ENCODE measurements around the gene LONP1.

The LONP1 gene

DNA sequence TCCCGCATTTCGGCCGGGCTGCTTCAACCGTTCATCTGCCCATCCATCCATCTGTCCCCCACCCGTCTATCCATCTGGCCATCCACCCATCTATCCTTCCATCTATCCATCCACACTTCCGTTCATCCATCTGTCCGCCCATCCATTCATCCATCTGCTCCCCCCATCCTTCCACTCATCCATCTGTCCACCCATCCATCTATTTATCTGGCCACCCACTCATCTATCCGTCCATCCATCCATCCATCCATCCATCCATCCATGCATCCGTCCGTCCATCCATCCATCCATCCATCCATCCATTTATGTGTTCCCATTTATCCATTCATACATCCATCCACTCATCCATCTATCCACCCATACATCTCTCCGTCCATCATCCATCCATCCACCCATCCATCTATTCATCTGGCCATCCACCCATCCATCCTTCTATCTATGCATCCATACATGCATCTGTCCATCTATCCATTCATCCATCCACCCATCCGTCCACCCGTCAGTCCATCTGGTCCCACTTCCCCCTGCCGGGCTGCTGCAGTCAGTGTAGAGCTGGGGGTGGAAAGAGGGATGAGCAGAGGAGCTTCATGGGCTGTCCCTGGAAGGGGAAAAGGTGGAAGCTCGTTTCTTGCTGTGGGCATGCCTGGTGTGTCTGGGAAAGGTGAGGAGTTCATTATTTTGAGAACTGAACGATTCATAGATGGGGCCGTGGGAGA lies 38.4 kb downstream of the LONP1 start:
- no peak for DNase-seq (ENCODE audit: low read depth in 1 of 2, low spot score in 1 of 2)
- H3K27me3 ChIP-seq (ENCODE audit: insufficient read depth, poor library complexity, severe bottlenecking), result no peaks in the 10 kb centered on the region
- peak overlapping the region; percentile 63; the same call in 1 of the 2 replicates for H3K4me3 ChIP-seq (replicated peaks; ENCODE audit: insufficient read depth, low read length)
- no peak overlapping the region for H3K27ac ChIP-seq (replicated peaks)
- TF ChIP-seq SPI1 (IDR thresholded peaks at IDR 0.05; ENCODE audit: borderline replicate concordance, low read depth), result no peak
- no peak for TF ChIP-seq GABPA (IDR thresholded peaks at IDR 0.05; ENCODE audit: low read depth)
- TF ChIP-seq CTCF (IDR thresholded peaks at IDR 0.05; ENCODE audit: insufficient read depth, low read length), result no peak
- TF ChIP-seq REST (IDR thresholded peaks at IDR 0.05; ENCODE audit: insufficient replicate concordance, low read depth), result no peak
- no peak for TF ChIP-seq POLR2AphosphoS5 (IDR thresholded peaks at IDR 0.05; ENCODE audit: low read depth)

GRCh38 chr19:5680437-5681368 lies 39.2 kb downstream of the LONP1 start, which contains the start of the genes HSD11B1L and MICOS13:
Gene HSD11B1L (plus strand): TSS chr19:5681027. CDS start chr19:5684833, 3,806 bp downstream.
Gene MICOS13 (minus strand): TSS chr19:5680516. CDS start chr19:5680486, 30 bp downstream.
- peak; percentile 98 to 99 for DNase-seq (ENCODE audit: low read depth in 1 of 2, low spot score in 1 of 2)
- Histone ChIP-seq H3K4me3 (replicated peaks; ENCODE audit: insufficient read depth, low read length) (peak within 1 kb of the TSS; percentile 97), H3K27me3 (ENCODE audit: insufficient read depth, poor library complexity, severe bottlenecking) (no peaks in the 10 kb centered on the region), H3K27ac (replicated peaks) (peak within 1 kb of the TSS; percentile 90)
- no peak for TF ChIP-seq CTCF (IDR thresholded peaks at IDR 0.05; ENCODE audit: insufficient read depth, low read length)
- TF ChIP-seq GABPA (IDR thresholded peaks at IDR 0.05; ENCODE audit: low read depth), result peak; percentile 75
- TF ChIP-seq POLR2AphosphoS5 (IDR thresholded peaks at IDR 0.05; ENCODE audit: low read depth), result peak; percentile 71

- TF ChIP-seq SPI1 (IDR thresholded peaks at IDR 0.05; ENCODE audit: borderline replicate concordance, low read depth), result no peak
- peak overlapping the region; percentile 97 for H3K4me3 ChIP-seq (replicated peaks; ENCODE audit: insufficient read depth, low read length)
- peak overlapping the region; percentile 90 for H3K27ac ChIP-seq (replicated peaks)
- no peaks in the 10 kb centered on the region for H3K27me3 ChIP-seq (ENCODE audit: insufficient read depth, poor library complexity, severe bottlenecking)
- DNase-seq (ENCODE audit: low read depth in 1 of 2, low spot score in 1 of 2), result peak in 1 of 2 experiments; percentile 61
Measured at GRCh38 chr19:5680084-5680436, 39.9 kb downstream of the LONP1 start.

DNA sequence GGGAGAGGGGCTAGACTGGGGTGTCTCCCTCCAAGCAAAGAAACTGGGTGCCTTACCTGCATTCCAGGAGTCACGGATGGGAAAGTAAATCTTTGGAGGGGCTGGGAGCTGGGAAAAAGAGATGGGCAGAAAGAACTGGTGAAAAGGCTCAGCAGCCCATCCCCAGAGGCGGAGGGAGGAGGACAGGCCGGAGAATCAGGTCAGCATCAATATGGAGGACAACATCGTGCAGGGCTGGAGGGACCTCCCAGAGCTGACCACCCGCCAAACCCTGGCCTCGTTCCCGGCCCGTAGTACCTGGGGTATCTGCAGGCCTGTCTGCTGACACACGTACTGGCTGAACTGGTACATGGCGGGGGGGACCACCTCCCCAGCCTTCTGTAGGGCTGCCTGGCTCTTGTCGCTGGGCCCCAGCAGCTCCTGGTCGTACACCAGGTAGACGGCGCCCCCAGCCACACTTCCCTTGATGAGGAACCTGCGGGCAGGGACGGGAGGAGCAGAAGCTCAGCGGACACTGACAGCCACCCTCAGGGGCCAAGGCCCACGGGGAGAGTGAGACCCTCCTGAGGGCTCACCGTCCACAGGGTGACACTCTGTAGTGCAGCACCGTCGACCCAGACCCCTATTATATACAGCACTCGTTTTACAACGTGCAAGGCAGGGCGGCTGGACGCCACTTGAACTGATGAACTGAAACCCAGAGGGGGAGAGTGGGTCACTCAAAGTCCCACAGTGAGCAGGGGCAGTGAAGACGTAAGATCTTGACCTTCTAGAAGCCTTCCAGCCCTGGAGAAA lies 40.5 kb downstream of the LONP1 start:
- peak overlapping the region; percentile 90 for H3K27ac ChIP-seq (replicated peaks)
- TF ChIP-seq SPI1 (IDR thresholded peaks at IDR 0.05; ENCODE audit: borderline replicate concordance, low read depth), result no peak
- TF ChIP-seq REST (IDR thresholded peaks at IDR 0.05; ENCODE audit: insufficient replicate concordance, low read depth), result no peak
- TF ChIP-seq POLR2AphosphoS5 (IDR thresholded peaks at IDR 0.05; ENCODE audit: low read depth), result no peak
- TF ChIP-seq CTCF (IDR thresholded peaks at IDR 0.05; ENCODE audit: insufficient read depth, low read length), result no peak
- no peak for TF ChIP-seq GABPA (IDR thresholded peaks at IDR 0.05; ENCODE audit: low read depth)
- peak in 1 of 2 experiments; percentile 42 for DNase-seq (ENCODE audit: low read depth in 1 of 2, low spot score in 1 of 2)
- H3K27me3 ChIP-seq (ENCODE audit: insufficient read depth, poor library complexity, severe bottlenecking), result no peaks in the 10 kb centered on the region
- H3K4me3 ChIP-seq (replicated peaks; ENCODE audit: insufficient read depth, low read length), result peak overlapping the region; percentile 97
